Activated T-helper 9 cell treated with anti-CD3 and anti-CD28 coated beads, Interleukin-2, amount 50 U/mL, for 16 hours (primary cell): ENCODE measurements around the gene BRINP2.

Experiments
- DNase-seq: peaks from one replicate; pipeline ENCODE4 v3.0.0-alpha.2; 2020; ENCODE audit warnings: low read depth

The BRINP2 gene

GRCh38 chr1:177219554-177220458, 49.0 kb downstream of the BRINP2 start:
- DNase-seq, result no peak

GRCh38 chr1:177223359-177223758, 52.6 kb downstream of the BRINP2 start:
- no peak for DNase-seq

- no peak for DNase-seq
These were observed 57.4 kb downstream of the BRINP2 start for GRCh38 chr1:177227978-177228692.

GRCh38 chr1:177228693-177229065, 57.9 kb downstream of the BRINP2 start:
- no peak for DNase-seq

- DNase-seq, result no peak
These were observed 59.0 kb downstream of the BRINP2 start for GRCh38 chr1:177229781-177230180.

GRCh38 chr1:177230228-177231016, 59.7 kb downstream of the BRINP2 start:
- DNase-seq, result no peak

- no peak for DNase-seq
These were observed 64.6 kb downstream of the BRINP2 start for GRCh38 chr1:177235350-177235749.

GRCh38 chr1:177236962-177237361, 66.2 kb downstream of the BRINP2 start:
- DNase-seq, result no peak

- DNase-seq, result no peak
These were observed 68.2 kb downstream of the BRINP2 start for GRCh38 chr1:177238967-177239366.

- no peak for DNase-seq
These were observed 69.0 kb downstream of the BRINP2 start for GRCh38 chr1:177239792-177240191.

- no peak for DNase-seq
These were observed 73.0 kb downstream of the BRINP2 start for GRCh38 chr1:177243773-177244172.

GRCh38 chr1:177246710-177247580, 76.2 kb downstream of the BRINP2 start:
- DNase-seq, result no peak

- DNase-seq, result no peak
These were observed 76.9 kb downstream of the BRINP2 start for GRCh38 chr1:177247623-177248176.

GRCh38 chr1:177248258-177248657, 77.5 kb downstream of the BRINP2 start:
- DNase-seq, result no peak

- DNase-seq, result no peak
These were observed 78.5 kb downstream of the BRINP2 start for GRCh38 chr1:177249231-177249630.

GRCh38 chr1:177252877-177253276, 82.1 kb downstream of the BRINP2 start:
- DNase-seq, result no peak

- DNase-seq, result no peak
These were observed 84.7 kb downstream of the BRINP2 start for GRCh38 chr1:177255411-177255810.

- DNase-seq, result no peak
These were observed 85.7 kb downstream of the BRINP2 start for GRCh38 chr1:177256153-177257075.

- no peak for DNase-seq
These were observed 86.4 kb downstream of the BRINP2 start for GRCh38 chr1:177257128-177257527.

GRCh38 chr1:177257576-177257975, 86.8 kb downstream of the BRINP2 start:
- no peak for DNase-seq
